Measurements from ENCODE around the gene CHGA. TPM values are rescaled to one million over a fixed set of nuclear protein-coding genes. Genes with fewer than 3 reads are reported as not detected.

CHGA gene
- total RNA-seq, 4 donors from 2014 or later, result not detected

- H3K36me3 ChIP-seq, result peaks cover 0 to 67% (median 0%) of the 10 kb centered on the region in 3 donors
- H3K9me3 ChIP-seq, result peaks cover 0 to 31% (median 0%) of the 10 kb centered on the region in 4 donors
- DNase-seq (ENCODE audit: low spot score in 2 of 2), result no peak
- peaks cover 0 to 33% (median 12%) of the 10 kb centered on the region in 4 donors for H3K4me1 ChIP-seq
- WGBS, 2 donors, result 100% methylated on average over 2 of the region's 2 CpGs
- H3K4me3 ChIP-seq, result no peak overlapping the region
- H3K27me3 ChIP-seq, result no peaks in the 10 kb centered on the region
- TF ChIP-seq POLR2A (IDR thresholded peaks at IDR 0.05), result no peak
- TF ChIP-seq EP300 (IDR thresholded peaks at IDR 0.05), result no peak
- no peak for TF ChIP-seq CTCF (IDR thresholded peaks at IDR 0.05)
- H3K27ac ChIP-seq, result no peak overlapping the region
Measured at GRCh38 chr14:92976268-92976667, 53.3 kb downstream of the CHGA start.

DNA sequence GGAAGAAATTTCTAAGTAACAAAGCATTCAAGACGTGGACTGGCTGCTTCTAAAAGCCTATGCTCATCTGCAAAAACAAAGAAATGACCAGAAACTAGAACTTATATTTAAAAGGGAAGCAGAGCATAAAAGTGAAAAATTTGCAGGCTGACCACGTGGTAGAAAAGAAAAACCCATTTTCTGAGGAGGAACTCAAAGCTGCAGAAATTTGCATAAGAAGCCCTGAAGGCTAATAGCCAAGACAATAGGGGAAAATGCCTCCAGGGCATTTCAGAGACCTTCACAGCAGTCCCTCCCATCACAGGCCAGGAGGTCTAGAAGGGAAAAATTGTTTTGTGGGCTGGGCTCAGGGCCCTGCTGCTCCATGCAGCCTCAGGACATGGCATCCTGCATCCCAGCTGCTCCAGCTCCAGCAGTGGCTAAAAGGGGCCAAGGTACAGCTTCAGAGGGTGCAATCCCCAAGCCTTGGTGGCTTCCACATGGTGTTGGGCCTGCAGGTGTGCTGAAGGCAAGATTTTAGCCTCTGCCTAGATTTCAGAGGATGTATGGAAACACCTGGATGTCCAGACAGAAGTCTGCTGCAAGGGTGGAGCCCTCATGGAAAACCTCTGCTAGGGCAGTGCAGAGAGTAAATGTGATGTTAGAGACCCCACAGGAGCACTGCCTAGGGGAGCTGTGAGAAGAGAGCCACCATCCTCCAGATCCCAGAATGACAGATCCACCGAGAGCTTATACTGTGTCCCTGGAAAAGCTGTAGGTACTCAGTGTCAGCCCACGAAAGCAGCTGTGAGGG is 55.5 kb downstream of the CHGA start:
- no peak overlapping the region for H3K4me3 ChIP-seq
- H3K27me3 ChIP-seq, result no peaks in the 10 kb centered on the region
- H3K36me3 ChIP-seq, result peaks cover 0 to 80% (median 0%) of the 10 kb centered on the region in 3 donors
- no peak for DNase-seq (ENCODE audit: low spot score in 2 of 2)
- WGBS, 2 donors, result 83 to 85% methylated on average over 4 of the region's 4 CpGs
- peaks cover 0 to 31% (median 0%) of the 10 kb centered on the region in 4 donors for H3K9me3 ChIP-seq
- H3K4me1 ChIP-seq, result peaks cover 0 to 18% (median 5%) of the 10 kb centered on the region in 4 donors
- TF ChIP-seq CTCF (IDR thresholded peaks at IDR 0.05), result no peak
- no peak for TF ChIP-seq EP300 (IDR thresholded peaks at IDR 0.05)
- TF ChIP-seq POLR2A (IDR thresholded peaks at IDR 0.05), result no peak
- no peak overlapping the region for H3K27ac ChIP-seq

- peaks cover 0 to 20% (median 8%) of the 10 kb centered on the region in 4 donors for H3K4me1 ChIP-seq
- H3K36me3 ChIP-seq, result peaks cover 0 to 66% (median 0%) of the 10 kb centered on the region in 3 donors
- H3K4me3 ChIP-seq, result no peak overlapping the region
- H3K27ac ChIP-seq, result no peak overlapping the region
- WGBS, 2 donors, result 100% methylated on average over 4 of the region's 4 CpGs
- TF ChIP-seq EP300 (IDR thresholded peaks at IDR 0.05), result no peak
- no peak for TF ChIP-seq CTCF (IDR thresholded peaks at IDR 0.05)
- TF ChIP-seq POLR2A (IDR thresholded peaks at IDR 0.05), result no peak
- no peak for DNase-seq (ENCODE audit: low spot score in 2 of 2)
- peaks cover 0 to 26% (median 0%) of the 10 kb centered on the region in 4 donors for H3K9me3 ChIP-seq
- no peaks in the 10 kb centered on the region for H3K27me3 ChIP-seq
Measured at GRCh38 chr14:92980866-92981265, 57.9 kb downstream of the CHGA start.

DNA sequence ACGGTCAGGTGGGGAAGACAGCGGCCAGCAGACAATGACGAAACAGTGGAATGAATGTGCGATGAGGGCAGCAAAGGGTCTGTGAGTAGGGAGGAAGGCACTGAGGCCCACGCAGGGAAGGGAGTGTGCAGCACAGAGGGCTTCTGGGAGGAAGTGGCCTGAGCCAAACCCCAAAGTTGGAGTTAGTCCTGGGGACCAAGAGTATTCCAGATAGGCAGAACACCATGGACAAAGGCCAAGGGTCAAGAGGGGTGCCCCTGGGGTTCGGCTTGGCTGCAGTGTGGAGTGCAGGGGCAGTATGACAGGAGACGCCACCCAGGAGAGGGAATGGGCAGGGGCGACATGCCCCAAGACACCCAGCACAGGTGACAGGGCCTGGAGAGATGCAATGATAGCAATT is 58.8 kb downstream of the CHGA start:
- H3K27me3 ChIP-seq, result no peaks in the 10 kb centered on the region
- peaks cover 0 to 28% (median 15%) of the 10 kb centered on the region in 4 donors for H3K4me1 ChIP-seq
- H3K9me3 ChIP-seq, result peaks cover 0 to 17% (median 0%) of the 10 kb centered on the region in 4 donors
- no peak for TF ChIP-seq POLR2A (IDR thresholded peaks at IDR 0.05)
- no peak for TF ChIP-seq EP300 (IDR thresholded peaks at IDR 0.05)
- no peak for TF ChIP-seq CTCF (IDR thresholded peaks at IDR 0.05)
- H3K27ac ChIP-seq, result no peak overlapping the region
- no peak for DNase-seq (ENCODE audit: low spot score in 2 of 2)
- 92 to 93% methylated on average over 8 of the region's 8 CpGs for WGBS, 2 donors
- H3K4me3 ChIP-seq, result no peak overlapping the region
- peaks cover 0 to 57% (median 0%) of the 10 kb centered on the region in 3 donors for H3K36me3 ChIP-seq

DNA sequence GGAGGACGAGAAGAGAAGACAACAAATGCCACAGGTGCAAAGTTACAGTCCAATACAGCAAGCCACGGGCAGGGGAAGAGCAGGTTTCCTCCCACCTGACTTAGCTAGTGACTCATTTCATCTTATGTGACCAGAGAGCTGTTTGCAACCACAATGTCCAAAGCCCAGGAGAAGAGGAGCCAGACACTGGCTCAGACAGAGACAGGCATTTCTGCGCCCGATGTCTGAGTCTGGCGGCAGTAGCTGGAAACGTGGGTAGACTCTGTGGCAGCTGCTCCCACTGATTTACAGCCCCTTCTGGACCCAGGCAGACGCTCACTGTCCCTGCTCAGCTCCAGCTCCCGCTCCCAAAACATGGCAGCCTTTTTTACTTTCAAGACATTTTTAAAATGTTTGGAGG is 60.0 kb downstream of the CHGA start:
- peaks cover 0 to 41% (median 25%) of the 10 kb centered on the region in 4 donors for H3K4me1 ChIP-seq
- peaks cover 0 to 12% (median 0%) of the 10 kb centered on the region in 4 donors for H3K9me3 ChIP-seq
- no peaks in the 10 kb centered on the region for H3K27me3 ChIP-seq
- no peak overlapping the region for H3K4me3 ChIP-seq
- peaks cover 0 to 45% (median 0%) of the 10 kb centered on the region in 3 donors for H3K36me3 ChIP-seq
- TF ChIP-seq EP300 (IDR thresholded peaks at IDR 0.05), result no peak
- no peak for DNase-seq (ENCODE audit: low spot score in 2 of 2)
- H3K27ac ChIP-seq, result peak overlapping the region in 2 of 4 donors; percentile 42 to 53
- WGBS, 2 donors, result 57 to 70% methylated on average over 8 of the region's 8 CpGs
